ENCODE results near the gene CABP1. TPM values are rescaled to one million over a fixed set of nuclear protein-coding genes. Genes with fewer than 3 reads are reported as not detected.

Gene CABP1
- total and polyA plus RNA-seq, 2 experiments from 2014 or later, result 5.1 to 5.2 TPM

DNA sequence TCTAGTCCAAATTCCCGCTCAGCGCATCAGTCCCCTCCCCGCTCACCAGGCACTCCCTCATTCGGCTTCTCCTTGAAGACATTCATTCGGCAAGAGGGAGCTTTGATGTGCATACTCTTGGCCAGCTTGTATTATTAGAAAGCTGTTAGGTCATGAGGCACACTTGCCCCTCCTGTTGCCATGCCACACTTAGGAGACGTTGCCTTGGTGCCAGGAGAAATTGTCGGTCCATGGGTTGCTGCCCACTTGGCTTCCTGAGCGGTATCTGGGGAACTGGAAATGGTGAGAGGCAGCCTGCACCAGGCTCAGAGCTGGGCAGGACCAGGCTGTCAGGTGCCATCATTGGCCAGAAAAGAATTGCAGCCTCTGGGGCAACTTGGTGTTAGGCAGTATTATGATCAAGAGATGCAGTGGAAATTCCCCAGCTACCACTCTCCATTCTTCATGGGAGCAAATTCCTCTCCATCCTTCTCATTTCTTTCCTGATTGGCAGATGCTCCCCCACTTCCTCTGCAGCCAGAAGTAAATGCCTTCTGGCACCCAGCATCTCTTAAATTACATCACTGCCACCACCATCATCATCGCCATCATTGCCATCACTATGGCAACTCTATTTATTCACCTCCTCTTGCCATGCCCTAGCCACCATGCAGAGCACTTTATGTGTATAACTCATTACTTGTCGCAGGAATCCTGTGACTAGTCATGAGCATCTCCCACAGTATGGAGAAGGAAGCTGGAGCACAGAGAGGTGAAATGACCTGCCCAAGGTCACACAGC is 12.4 kb downstream of the CABP1 start:
- Histone ChIP-seq H3K4me2 (no peak overlapping the region; the same call in 1 of the 2 replicates), H3K79me2 (replicated peaks; ENCODE audit: insufficient read depth) (no peaks in the 10 kb centered on the region), H3K27ac (ENCODE audit: low read depth) (no peak overlapping the region), H3F3A (replicated peaks; ENCODE audit: low read depth) (peaks cover 4% of the 10 kb centered on the region; the same call in 1 of the 2 replicates), H3K36me3 (ENCODE audit: insufficient read depth) (no peaks in the 10 kb centered on the region), H3K27me3 (ENCODE audit: insufficient read depth) (no peaks in the 10 kb centered on the region), H3K9me2 (ENCODE audit: insufficient read depth) (no peaks in the 10 kb centered on the region), H3K4me1 (ENCODE audit: insufficient read depth) (peaks cover 26% of the 10 kb centered on the region), H2AFZ (no peak overlapping the region), H4K20me1 (replicated peaks; ENCODE audit: insufficient read depth) (no peaks in the 10 kb centered on the region), H3K4me3 (no peak overlapping the region)
- no peaks in the 10 kb centered on the region; the same call in 2 of the 3 replicates for H3K36me3 Mint-ChIP-seq (ENCODE audit: low read depth)
- ATAC-seq, result no peak
- H3K4me1 Mint-ChIP-seq, result peaks cover 34% of the 10 kb centered on the region
- peaks cover 9% of the 10 kb centered on the region for H3K27me3 Mint-ChIP-seq (ENCODE audit: insufficient read depth, low read depth, poor library complexity)
- DNase-seq (ENCODE audit: low spot score), result no peak
- TF ChIP-seq JUNB (IDR thresholded peaks at IDR 0.05; ENCODE audit: unreplicated experiment) (no peak), POLR2AphosphoS5 (IDR thresholded peaks at IDR 0.05; ENCODE audit: low read depth) (no peak), STAT1 (IDR thresholded peaks at IDR 0.05; ENCODE audit: unreplicated experiment) (no peak), EZH2phosphoT487 (IDR thresholded peaks at IDR 0.05; ENCODE audit: unreplicated experiment) (no peak), ZNF331 (CRISPR knock-in tag; IDR thresholded peaks at IDR 0.05; ENCODE audit: low read depth) (no peak), EZH2 (IDR thresholded peaks at IDR 0.05; ENCODE audit: low read depth, unreplicated experiment) (no peak), CREB1 (CRISPR knock-in tag; IDR thresholded peaks at IDR 0.05; ENCODE audit: low read depth) (no peak), NANOG (IDR thresholded peaks at IDR 0.05; ENCODE audit: borderline replicate concordance) (no peak), ZNF114 (CRISPR knock-in tag; IDR thresholded peaks at IDR 0.05) (no peak)
- TF ChIP-seq, protein P1, sequence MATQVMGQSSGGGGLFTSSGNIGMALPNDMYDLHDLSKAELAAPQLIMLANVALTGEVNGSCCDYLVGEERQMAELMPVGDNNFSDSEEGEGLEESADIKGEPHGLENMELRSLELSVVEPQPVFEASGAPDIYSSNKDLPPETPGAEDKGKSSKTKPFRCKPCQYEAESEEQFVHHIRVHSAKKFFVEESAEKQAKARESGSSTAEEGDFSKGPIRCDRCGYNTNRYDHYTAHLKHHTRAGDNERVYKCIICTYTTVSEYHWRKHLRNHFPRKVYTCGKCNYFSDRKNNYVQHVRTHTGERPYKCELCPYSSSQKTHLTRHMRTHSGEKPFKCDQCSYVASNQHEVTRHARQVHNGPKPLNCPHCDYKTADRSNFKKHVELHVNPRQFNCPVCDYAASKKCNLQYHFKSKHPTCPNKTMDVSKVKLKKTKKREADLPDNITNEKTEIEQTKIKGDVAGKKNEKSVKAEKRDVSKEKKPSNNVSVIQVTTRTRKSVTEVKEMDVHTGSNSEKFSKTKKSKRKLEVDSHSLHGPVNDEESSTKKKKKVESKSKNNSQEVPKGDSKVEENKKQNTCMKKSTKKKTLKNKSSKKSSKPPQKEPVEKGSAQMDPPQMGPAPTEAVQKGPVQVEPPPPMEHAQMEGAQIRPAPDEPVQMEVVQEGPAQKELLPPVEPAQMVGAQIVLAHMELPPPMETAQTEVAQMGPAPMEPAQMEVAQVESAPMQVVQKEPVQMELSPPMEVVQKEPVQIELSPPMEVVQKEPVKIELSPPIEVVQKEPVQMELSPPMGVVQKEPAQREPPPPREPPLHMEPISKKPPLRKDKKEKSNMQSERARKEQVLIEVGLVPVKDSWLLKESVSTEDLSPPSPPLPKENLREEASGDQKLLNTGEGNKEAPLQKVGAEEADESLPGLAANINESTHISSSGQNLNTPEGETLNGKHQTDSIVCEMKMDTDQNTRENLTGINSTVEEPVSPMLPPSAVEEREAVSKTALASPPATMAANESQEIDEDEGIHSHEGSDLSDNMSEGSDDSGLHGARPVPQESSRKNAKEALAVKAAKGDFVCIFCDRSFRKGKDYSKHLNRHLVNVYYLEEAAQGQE (IDR thresholded peaks at IDR 0.05; ENCODE audit: unreplicated experiment), result no peak
- TF ChIP-seq, protein P2, sequence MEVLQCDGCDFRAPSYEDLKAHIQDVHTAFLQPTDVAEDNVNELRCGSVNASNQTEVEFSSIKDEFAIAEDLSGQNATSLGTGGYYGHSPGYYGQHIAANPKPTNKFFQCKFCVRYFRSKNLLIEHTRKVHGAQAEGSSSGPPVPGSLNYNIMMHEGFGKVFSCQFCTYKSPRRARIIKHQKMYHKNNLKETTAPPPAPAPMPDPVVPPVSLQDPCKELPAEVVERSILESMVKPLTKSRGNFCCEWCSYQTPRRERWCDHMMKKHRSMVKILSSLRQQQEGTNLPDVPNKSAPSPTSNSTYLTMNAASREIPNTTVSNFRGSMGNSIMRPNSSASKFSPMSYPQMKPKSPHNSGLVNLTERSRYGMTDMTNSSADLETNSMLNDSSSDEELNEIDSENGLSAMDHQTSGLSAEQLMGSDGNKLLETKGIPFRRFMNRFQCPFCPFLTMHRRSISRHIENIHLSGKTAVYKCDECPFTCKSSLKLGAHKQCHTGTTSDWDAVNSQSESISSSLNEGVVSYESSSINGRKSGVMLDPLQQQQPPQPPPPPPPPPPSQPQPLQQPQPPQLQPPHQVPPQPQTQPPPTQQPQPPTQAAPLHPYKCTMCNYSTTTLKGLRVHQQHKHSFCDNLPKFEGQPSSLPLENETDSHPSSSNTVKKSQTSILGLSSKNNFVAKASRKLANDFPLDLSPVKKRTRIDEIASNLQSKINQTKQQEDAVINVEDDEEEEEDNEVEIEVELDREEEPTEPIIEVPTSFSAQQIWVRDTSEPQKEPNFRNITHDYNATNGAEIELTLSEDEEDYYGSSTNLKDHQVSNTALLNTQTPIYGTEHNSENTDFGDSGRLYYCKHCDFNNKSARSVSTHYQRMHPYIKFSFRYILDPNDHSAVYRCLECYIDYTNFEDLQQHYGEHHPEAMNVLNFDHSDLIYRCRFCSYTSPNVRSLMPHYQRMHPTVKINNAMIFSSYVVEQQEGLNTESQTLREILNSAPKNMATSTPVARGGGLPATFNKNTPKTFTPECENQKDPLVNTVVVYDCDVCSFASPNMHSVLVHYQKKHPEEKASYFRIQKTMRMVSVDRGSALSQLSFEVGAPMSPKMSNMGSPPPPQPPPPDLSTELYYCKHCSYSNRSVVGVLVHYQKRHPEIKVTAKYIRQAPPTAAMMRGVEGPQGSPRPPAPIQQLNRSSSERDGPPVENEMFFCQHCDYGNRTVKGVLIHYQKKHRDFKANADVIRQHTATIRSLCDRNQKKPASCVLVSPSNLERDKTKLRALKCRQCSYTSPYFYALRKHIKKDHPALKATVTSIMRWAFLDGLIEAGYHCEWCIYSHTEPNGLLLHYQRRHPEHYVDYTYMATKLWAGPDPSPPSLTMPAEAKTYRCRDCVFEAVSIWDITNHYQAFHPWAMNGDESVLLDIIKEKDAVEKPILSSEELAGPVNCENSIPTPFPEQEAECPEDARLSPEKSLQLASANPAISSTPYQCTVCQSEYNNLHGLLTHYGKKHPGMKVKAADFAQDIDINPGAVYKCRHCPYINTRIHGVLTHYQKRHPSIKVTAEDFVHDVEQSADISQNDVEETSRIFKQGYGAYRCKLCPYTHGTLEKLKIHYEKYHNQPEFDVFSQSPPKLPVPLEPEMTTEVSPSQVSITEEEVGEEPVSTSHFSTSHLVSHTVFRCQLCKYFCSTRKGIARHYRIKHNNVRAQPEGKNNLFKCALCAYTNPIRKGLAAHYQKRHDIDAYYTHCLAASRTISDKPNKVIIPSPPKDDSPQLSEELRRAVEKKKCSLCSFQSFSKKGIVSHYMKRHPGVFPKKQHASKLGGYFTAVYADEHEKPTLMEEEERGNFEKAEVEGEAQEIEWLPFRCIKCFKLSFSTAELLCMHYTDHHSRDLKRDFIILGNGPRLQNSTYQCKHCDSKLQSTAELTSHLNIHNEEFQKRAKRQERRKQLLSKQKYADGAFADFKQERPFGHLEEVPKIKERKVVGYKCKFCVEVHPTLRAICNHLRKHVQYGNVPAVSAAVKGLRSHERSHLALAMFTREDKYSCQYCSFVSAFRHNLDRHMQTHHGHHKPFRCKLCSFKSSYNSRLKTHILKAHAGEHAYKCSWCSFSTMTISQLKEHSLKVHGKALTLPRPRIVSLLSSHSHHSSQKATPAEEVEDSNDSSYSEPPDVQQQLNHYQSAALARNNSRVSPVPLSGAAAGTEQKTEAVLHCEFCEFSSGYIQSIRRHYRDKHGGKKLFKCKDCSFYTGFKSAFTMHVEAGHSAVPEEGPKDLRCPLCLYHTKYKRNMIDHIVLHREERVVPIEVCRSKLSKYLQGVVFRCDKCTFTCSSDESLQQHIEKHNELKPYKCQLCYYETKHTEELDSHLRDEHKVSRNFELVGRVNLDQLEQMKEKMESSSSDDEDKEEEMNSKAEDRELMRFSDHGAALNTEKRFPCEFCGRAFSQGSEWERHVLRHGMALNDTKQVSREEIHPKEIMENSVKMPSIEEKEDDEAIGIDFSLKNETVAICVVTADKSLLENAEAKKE (CRISPR knock-in tag; IDR thresholded peaks at IDR 0.05), result no peak
- TF ChIP-seq, protein P3, sequence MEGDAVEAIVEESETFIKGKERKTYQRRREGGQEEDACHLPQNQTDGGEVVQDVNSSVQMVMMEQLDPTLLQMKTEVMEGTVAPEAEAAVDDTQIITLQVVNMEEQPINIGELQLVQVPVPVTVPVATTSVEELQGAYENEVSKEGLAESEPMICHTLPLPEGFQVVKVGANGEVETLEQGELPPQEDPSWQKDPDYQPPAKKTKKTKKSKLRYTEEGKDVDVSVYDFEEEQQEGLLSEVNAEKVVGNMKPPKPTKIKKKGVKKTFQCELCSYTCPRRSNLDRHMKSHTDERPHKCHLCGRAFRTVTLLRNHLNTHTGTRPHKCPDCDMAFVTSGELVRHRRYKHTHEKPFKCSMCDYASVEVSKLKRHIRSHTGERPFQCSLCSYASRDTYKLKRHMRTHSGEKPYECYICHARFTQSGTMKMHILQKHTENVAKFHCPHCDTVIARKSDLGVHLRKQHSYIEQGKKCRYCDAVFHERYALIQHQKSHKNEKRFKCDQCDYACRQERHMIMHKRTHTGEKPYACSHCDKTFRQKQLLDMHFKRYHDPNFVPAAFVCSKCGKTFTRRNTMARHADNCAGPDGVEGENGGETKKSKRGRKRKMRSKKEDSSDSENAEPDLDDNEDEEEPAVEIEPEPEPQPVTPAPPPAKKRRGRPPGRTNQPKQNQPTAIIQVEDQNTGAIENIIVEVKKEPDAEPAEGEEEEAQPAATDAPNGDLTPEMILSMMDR (conservative IDR thresholded peaks at IDR 0.05; ENCODE audit: low read depth in 2 of 2), result no peak
- TF ChIP-seq, protein P4, sequence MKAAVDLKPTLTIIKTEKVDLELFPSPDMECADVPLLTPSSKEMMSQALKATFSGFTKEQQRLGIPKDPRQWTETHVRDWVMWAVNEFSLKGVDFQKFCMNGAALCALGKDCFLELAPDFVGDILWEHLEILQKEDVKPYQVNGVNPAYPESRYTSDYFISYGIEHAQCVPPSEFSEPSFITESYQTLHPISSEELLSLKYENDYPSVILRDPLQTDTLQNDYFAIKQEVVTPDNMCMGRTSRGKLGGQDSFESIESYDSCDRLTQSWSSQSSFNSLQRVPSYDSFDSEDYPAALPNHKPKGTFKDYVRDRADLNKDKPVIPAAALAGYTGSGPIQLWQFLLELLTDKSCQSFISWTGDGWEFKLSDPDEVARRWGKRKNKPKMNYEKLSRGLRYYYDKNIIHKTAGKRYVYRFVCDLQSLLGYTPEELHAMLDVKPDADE (IDR thresholded peaks at IDR 0.05), result no peak
- no peak overlapping the region for H3K27ac Mint-ChIP-seq
- no peak overlapping the region for H3K4me3 Mint-ChIP-seq
- H3K9me3 Mint-ChIP-seq, result no peaks in the 10 kb centered on the region

Data from GM23338 (cell line).